GM12878 (cell line): ENCODE results near the gene C12orf43. TPM values are rescaled to one million over a fixed set of nuclear protein-coding genes. Genes with fewer than 3 reads are reported as not detected.

Source experiments
- BACH1 ChIP-seq: fragments of 450-650 bp; IDR thresholded peaks from 2 replicates; pipeline ENCODE4 v1.6.1; 2017; ENCODE audit warnings: mild to moderate bottlenecking, borderline replicate concordance
- BCLAF1 ChIP-seq: fragments of 450-650 bp; IDR thresholded peaks from 2 replicates; pipeline ENCODE4 v1.6.1; 2017; ENCODE audit warnings: antibody characterized with exemption, mild to moderate bottlenecking, moderate library complexity
- CBX3 ChIP-seq: fragments of 200-600 bp; sonication (generic); IDR thresholded peaks from 2 replicates; pipeline ENCODE4 v1.6.1; 2016; ENCODE audit warnings: low read depth, borderline replicate concordance
- CBX5 ChIP-seq: sonication (generic); IDR thresholded peaks from 2 replicates; pipeline ENCODE4 v1.6.1; 2016; ENCODE audit warnings: low read depth, moderate library complexity, mild to moderate bottlenecking, inconsistent platforms
- CHD1 ChIP-seq: IDR thresholded peaks from 2 replicates; pipeline ENCODE4 v1.6.1; 2012; ENCODE audit warnings: low read depth, low read length, improper control_type of control experiment
- CREM ChIP-seq: IDR thresholded peaks from 2 replicates; pipeline ENCODE4 v1.6.1; 2014; ENCODE audit warnings: antibody characterized with exemption, low read depth
- DPF2 ChIP-seq: fragments of 450-650 bp; IDR thresholded peaks from 2 replicates; pipeline ENCODE4 v1.6.1; 2017; ENCODE audit warnings: mild to moderate bottlenecking
- EGR1 ChIP-seq, 2 experiments: IDR thresholded peaks; 1 replicate in 1 of 2; 2 replicates in 1 of 2; pipeline ENCODE4 v1.6.1; 2011 to 2012; ENCODE audit warnings: low read depth in 2 of 2, low read length in 2 of 2, borderline replicate concordance in 1 of 2, mild to moderate bottlenecking in 1 of 2, moderate library complexity in 1 of 2
- NFIC ChIP-seq: IDR thresholded peaks from 2 replicates; pipeline ENCODE4 v1.6.1; 2012; ENCODE audit warnings: low read depth, mild to moderate bottlenecking, inconsistent platforms, low read length, moderate library complexity
- NFXL1 ChIP-seq: fragments of 450-650 bp; IDR thresholded peaks from 2 replicates; pipeline ENCODE4 v1.6.1; 2017; ENCODE audit warnings: antibody characterized with exemption, mild to moderate bottlenecking, borderline replicate concordance
- NR2C2 ChIP-seq: IDR thresholded peaks from 2 replicates; pipeline ENCODE4 v1.6.1; 2011; ENCODE audit warnings: borderline replicate concordance, low read depth; ENCODE audit not compliant: control insufficient read depth, insufficient read length
- NR2F1 ChIP-seq: fragments of 450-650 bp; conservative IDR thresholded peaks from 2 replicates; pipeline ENCODE4 v1.6.1; 2017; ENCODE audit warnings: mild to moderate bottlenecking
- NRF1 ChIP-seq: conservative IDR thresholded peaks from 2 replicates; pipeline ENCODE4 v1.6.1; 2011; ENCODE audit warnings: mild to moderate bottlenecking, low read depth, low read length, improper control_type of control experiment
- PBX3 ChIP-seq: IDR thresholded peaks from 2 replicates; pipeline ENCODE4 v1.6.1; 2011; ENCODE audit warnings: mild to moderate bottlenecking, low read depth, low read length, moderate library complexity; ENCODE audit not compliant: insufficient replicate concordance
- PKNOX1 ChIP-seq: fragments of 450-650 bp; IDR thresholded peaks from 2 replicates; pipeline ENCODE4 v1.6.1; 2016; ENCODE audit warnings: mild to moderate bottlenecking
- RBBP5 ChIP-seq: fragments of 200-600 bp; sonication (generic); conservative IDR thresholded peaks from 2 replicates; pipeline ENCODE4 v1.6.1; 2016
- SUPT20H ChIP-seq: IDR thresholded peaks from 2 replicates; pipeline ENCODE4 v1.6.1; 2011; ENCODE audit warnings: low read depth, mild to moderate bottlenecking, low read length, moderate library complexity, borderline replicate concordance; ENCODE audit not compliant: control insufficient read depth
- YY1 ChIP-seq: IDR thresholded peaks from 2 replicates; pipeline ENCODE4 v1.6.1; 2011; ENCODE audit warnings: low read depth, mild to moderate bottlenecking, low read length
- ZNF274 ChIP-seq: IDR thresholded peaks from one replicate; pipeline ENCODE4 v1.8.0; 2011; ENCODE audit not compliant: insufficient read length, insufficient read depth
- ZNF622 ChIP-seq: fragments of 450-650 bp; IDR thresholded peaks from 2 replicates; pipeline ENCODE4 v1.6.1; 2017; ENCODE audit warnings: mild to moderate bottlenecking, inconsistent platforms
- ZSCAN29 ChIP-seq: fragments of 450-650 bp; IDR thresholded peaks from 2 replicates; pipeline ENCODE4 v1.6.1; 2017; ENCODE audit warnings: mild to moderate bottlenecking, moderate library complexity
- polyA plus RNA-seq, 11 experiments: library from polyadenylated mRNA; depleted of rRNA in 4 of 11; unstranded in 6 of 11; stranded (reverse) in 5 of 11; fragments of >200 nt; fragmentation: Nextera tagmentation in 4 of 11; fragmentation: Illumina TruSeq in 1 of 11; extraction: Ambion mirVana in 4 of 11; extraction: Trizol in 1 of 11; gene quantifications; 1 replicate in 1 of 11; 2 replicates in 10 of 11; pipeline versions ENCODE4 v1.2.1 to v1.2.3, GENCODE V29; 2011 to 2016; ENCODE audit warnings: inconsistent platforms in 2 of 11, missing spikeins in 2 of 11, low read depth in 1 of 11
- total RNA-seq, 4 experiments: library from RNA; depleted of rRNA in 3 of 4; stranded (reverse); fragments of >200 nt in 3 of 4; fragmentation: Illumina TruSeq in 1 of 4; extraction: Trizol in 1 of 4; gene quantifications; 2 replicates each; pipeline versions ENCODE4 v1.2.1 to v1.2.3, GENCODE V29; 2013 to 2021
- TF ChIP-seq, protein P1 (sequence below): fragments of 450-650 bp; formaldehyde crosslinking; IDR thresholded peaks from 2 replicates; pipeline ENCODE4 v1.4.0; 2020; ENCODE audit warnings: mild to moderate bottlenecking, moderate library complexity

The C12orf43 gene
- total and polyA plus RNA-seq, 10 of the 15 experiments (the other 5 are each of a cell fraction or from before 2014, with no cell fraction given) = 7.5 to 30.8 (median 21.3) TPM

DNA sequence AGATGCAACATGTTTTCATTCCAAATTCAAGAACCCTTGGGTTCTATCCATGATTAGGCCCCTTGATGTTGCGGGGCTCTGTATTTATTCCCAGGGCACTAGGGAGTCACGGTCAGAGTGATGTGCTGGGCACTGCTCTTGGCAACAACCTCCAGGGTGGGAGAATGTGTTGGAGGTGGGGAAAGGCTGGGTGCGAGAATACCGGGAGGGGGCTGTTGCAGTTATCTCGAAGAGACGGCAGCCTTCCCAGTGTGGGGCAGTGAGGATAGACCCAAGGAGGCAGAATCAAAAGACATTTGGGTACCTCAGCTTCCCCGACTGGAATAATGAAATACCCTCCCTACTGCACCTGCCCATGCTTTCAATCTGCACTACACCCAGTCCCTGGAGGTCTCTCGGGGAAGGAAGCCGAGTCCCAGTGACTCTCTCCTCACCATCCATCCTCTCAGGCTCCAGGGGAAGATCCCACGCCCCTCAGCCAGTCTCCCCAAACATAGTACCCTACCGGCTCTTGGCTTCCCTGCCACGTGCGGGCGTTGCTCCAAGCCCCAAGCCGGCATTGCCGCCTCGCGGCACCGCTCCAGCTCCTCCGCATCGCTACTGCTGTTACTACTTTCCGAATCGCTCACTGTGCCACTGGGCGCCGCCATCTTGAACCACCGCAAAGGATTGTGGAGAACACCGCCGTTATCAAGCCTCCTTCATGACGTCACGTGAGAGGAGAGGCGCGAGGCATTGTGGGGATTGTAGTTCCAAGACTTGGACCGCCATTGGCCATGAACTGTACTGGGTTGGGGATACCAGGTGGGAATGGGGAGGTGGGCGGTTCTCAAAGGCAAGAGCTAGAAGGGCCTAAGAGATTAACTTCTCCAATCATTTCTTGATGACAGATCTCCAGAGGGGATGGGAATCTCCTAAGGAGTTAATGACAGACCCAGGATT, at the start of gene C12orf43 (continued):
- TF ChIP-seq CBX5 (no peak), DPF2 (no peak), NFIC (no peak), PKNOX1 (no peak), PBX3 (no peak), NFXL1 (no peak), NRF1 (no peak), NR2C2 (no peak), SUPT20H (no peak), RBBP5 (no peak), BCLAF1 (no peak), CREM (peak; percentile 98), CBX3 (no peak), EGR1 (IDR thresholded peaks at IDR 0.05; ENCODE audit: borderline replicate concordance in 1 of 2, low read depth in 2 of 2, low read length in 2 of 2) (no peak), ZNF274 (no peak), ZNF622 (no peak), CHD1 (no peak), NR2F1 (no peak), BACH1 (no peak), ZSCAN29 (no peak), YY1 (peak; percentile 100)
- TF ChIP-seq, protein P1, sequence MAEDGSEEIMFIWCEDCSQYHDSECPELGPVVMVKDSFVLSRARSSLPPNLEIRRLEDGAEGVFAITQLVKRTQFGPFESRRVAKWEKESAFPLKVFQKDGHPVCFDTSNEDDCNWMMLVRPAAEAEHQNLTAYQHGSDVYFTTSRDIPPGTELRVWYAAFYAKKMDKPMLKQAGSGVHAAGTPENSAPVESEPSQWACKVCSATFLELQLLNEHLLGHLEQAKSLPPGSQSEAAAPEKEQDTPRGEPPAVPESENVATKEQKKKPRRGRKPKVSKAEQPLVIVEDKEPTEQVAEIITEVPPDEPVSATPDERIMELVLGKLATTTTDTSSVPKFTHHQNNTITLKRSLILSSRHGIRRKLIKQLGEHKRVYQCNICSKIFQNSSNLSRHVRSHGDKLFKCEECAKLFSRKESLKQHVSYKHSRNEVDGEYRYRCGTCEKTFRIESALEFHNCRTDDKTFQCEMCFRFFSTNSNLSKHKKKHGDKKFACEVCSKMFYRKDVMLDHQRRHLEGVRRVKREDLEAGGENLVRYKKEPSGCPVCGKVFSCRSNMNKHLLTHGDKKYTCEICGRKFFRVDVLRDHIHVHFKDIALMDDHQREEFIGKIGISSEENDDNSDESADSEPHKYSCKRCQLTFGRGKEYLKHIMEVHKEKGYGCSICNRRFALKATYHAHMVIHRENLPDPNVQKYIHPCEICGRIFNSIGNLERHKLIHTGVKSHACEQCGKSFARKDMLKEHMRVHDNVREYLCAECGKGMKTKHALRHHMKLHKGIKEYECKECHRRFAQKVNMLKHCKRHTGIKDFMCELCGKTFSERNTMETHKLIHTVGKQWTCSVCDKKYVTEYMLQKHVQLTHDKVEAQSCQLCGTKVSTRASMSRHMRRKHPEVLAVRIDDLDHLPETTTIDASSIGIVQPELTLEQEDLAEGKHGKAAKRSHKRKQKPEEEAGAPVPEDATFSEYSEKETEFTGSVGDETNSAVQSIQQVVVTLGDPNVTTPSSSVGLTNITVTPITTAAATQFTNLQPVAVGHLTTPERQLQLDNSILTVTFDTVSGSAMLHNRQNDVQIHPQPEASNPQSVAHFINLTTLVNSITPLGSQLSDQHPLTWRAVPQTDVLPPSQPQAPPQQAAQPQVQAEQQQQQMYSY (CRISPR knock-in tag) = no peak
